ENCODE data around the gene CALN1.

DNA sequence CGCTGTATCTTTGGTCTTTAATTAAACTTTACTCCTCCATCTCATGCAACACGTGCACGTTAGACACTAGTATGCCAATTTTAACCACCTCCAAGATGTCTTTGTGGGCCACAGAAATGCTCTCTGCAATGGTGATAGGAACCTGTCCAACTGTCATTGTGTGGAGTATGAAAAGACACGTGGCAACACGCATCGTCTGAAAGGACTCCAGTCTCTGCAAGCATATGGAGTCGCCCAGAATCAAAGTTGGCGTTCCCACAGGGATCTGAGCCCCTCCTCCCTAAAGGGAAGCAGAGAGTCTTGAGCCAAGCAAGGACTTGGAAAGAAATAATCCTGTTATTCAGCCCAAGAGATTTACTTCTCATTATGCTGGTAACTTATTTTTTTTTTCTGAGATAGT, 301.1 kb downstream of the CALN1 start:
- no peak for TF ChIP-seq SP1 (IDR thresholded peaks at IDR 0.05)
- TF ChIP-seq, protein P1, sequence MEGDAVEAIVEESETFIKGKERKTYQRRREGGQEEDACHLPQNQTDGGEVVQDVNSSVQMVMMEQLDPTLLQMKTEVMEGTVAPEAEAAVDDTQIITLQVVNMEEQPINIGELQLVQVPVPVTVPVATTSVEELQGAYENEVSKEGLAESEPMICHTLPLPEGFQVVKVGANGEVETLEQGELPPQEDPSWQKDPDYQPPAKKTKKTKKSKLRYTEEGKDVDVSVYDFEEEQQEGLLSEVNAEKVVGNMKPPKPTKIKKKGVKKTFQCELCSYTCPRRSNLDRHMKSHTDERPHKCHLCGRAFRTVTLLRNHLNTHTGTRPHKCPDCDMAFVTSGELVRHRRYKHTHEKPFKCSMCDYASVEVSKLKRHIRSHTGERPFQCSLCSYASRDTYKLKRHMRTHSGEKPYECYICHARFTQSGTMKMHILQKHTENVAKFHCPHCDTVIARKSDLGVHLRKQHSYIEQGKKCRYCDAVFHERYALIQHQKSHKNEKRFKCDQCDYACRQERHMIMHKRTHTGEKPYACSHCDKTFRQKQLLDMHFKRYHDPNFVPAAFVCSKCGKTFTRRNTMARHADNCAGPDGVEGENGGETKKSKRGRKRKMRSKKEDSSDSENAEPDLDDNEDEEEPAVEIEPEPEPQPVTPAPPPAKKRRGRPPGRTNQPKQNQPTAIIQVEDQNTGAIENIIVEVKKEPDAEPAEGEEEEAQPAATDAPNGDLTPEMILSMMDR (IDR thresholded peaks at IDR 0.05; ENCODE audit: low read depth, low read length, missing input control) = no peak
- TF ChIP-seq TAF1 (conservative IDR thresholded peaks at IDR 0.05) = no peak

Data from liver (tissue), 3 donors.